Stomach (tissue), 4 donors: ENCODE measurements around the gene SEZ6L2.

Experiments used
- EP300 ChIP-seq: sonication (generic); formaldehyde crosslinking; IDR thresholded peaks from one replicate; pipeline ENCODE4 v1.6.1; 2017; ENCODE audit warnings: antibody characterized with exemption
- POLR2A ChIP-seq, 4 donors: fragments of 450-650 bp; IDR thresholded peaks; one replicate each; pipeline ENCODE4 v1.6.1; 2016; ENCODE audit warnings: antibody characterized with exemption in 4 of 4, control low read depth in 2 of 4, mild to moderate bottlenecking in 1 of 4, moderate library complexity in 1 of 4
- TF ChIP-seq, protein P1 (sequence below), 7 experiments: fragments of 450-650 bp in 4 of 7; fragments of 200-600 bp in 3 of 7; sonication (generic) in 3 of 7; IDR thresholded peaks; one replicate each; pipeline ENCODE4 v1.5.1; 2016 to 2019; ENCODE audit warnings: antibody characterized with exemption in 7 of 7, control low read depth in 2 of 7, mild to moderate bottlenecking in 1 of 7

DNA sequence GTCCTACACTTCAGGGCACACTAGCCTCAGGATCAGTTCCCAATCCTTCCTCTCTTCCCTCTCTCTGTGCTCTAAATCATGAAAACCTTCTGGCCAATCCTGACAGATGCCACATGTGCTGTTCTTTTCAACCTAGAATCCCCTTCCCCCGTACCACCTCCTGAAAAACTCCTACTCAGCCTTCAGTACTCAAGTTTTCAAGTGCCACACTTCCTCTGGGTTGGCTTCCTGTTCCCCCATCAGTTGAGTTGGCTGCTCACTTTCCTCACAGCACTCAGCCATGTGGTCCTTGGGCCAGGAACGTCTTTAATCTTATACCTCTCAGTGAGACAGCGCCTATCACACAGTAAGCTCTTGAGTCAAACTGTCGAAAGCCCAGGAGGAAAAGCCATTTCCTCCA lies 4.2 kb upstream of the SEZ6L2 start:
- TF ChIP-seq, protein P1, sequence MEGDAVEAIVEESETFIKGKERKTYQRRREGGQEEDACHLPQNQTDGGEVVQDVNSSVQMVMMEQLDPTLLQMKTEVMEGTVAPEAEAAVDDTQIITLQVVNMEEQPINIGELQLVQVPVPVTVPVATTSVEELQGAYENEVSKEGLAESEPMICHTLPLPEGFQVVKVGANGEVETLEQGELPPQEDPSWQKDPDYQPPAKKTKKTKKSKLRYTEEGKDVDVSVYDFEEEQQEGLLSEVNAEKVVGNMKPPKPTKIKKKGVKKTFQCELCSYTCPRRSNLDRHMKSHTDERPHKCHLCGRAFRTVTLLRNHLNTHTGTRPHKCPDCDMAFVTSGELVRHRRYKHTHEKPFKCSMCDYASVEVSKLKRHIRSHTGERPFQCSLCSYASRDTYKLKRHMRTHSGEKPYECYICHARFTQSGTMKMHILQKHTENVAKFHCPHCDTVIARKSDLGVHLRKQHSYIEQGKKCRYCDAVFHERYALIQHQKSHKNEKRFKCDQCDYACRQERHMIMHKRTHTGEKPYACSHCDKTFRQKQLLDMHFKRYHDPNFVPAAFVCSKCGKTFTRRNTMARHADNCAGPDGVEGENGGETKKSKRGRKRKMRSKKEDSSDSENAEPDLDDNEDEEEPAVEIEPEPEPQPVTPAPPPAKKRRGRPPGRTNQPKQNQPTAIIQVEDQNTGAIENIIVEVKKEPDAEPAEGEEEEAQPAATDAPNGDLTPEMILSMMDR (IDR thresholded peaks at IDR 0.05): no peak
- TF ChIP-seq POLR2A (IDR thresholded peaks at IDR 0.05) (no peak), EP300 (no peak)
